ENCODE data around the gene TIGD4.

Gene TIGD4

GRCh38 chr4:152779513-152780266 lies at the start of gene TIGD4, which contains the start of gene ARFIP1:
TIGD4 (minus strand) TSS chr4:152779730; CDS start chr4:152771004, 8,726 bp downstream.
ARFIP1 (plus strand) TSS chr4:152779954; CDS start chr4:152829634, 49,680 bp downstream.
- DNase-seq = peak; percentile 92

- no peak for DNase-seq
Observed at GRCh38 chr4:152828122-152828521, 48.6 kb upstream of the TIGD4 start.

- DNase-seq = no peak
Observed at GRCh38 chr4:152825336-152825735, 45.8 kb upstream of the TIGD4 start.

- no peak for DNase-seq
Observed at GRCh38 chr4:152824561-152824960, 45.0 kb upstream of the TIGD4 start.

GRCh38 chr4:152822323-152822722 lies 42.8 kb upstream of the TIGD4 start:
- no peak for DNase-seq

- DNase-seq = no peak
Observed at GRCh38 chr4:152820073-152820472, 40.5 kb upstream of the TIGD4 start.

- DNase-seq = no peak
Observed at GRCh38 chr4:152819026-152819645, 39.6 kb upstream of the TIGD4 start.

GRCh38 chr4:152817331-152817730 lies 37.8 kb upstream of the TIGD4 start:
- no peak for DNase-seq

GRCh38 chr4:152815078-152815477 lies 35.5 kb upstream of the TIGD4 start:
- no peak for DNase-seq

- DNase-seq = no peak
Observed at GRCh38 chr4:152810715-152811287, 31.3 kb upstream of the TIGD4 start.

GRCh38 chr4:152808670-152809069 lies 29.1 kb upstream of the TIGD4 start:
- DNase-seq = no peak

GRCh38 chr4:152807294-152807829 lies 27.8 kb upstream of the TIGD4 start:
- DNase-seq = no peak

- no peak for DNase-seq
Observed at GRCh38 chr4:152806501-152807125, 27.1 kb upstream of the TIGD4 start.

- no peak for DNase-seq
Observed at GRCh38 chr4:152805818-152806217, 26.3 kb upstream of the TIGD4 start.

GRCh38 chr4:152805071-152805650 lies 25.6 kb upstream of the TIGD4 start:
- no peak for DNase-seq

GRCh38 chr4:152803541-152803940 lies 24.0 kb upstream of the TIGD4 start:
- no peak for DNase-seq

GRCh38 chr4:152795891-152796290 lies 16.4 kb upstream of the TIGD4 start:
- DNase-seq = no peak

GRCh38 chr4:152786627-152787026 lies 7.1 kb upstream of the TIGD4 start:
- DNase-seq = no peak

- DNase-seq = no peak
Observed at GRCh38 chr4:152785639-152786615, 6.4 kb upstream of the TIGD4 start.

- DNase-seq = no peak
Observed at GRCh38 chr4:152784490-152785350, 5.2 kb upstream of the TIGD4 start.
